WI38 (cell line): ENCODE data around the gene RPL27A.

Experiments used
- H3K4me3 ChIP-seq: 2 replicates; pipeline ENCODE4 v1.5.1; 2011; ENCODE audit warnings: low read depth, mild to moderate bottlenecking, control low read depth, low read length
- TF ChIP-seq, protein P1 (sequence below): IDR thresholded peaks from 2 replicates; pipeline ENCODE4 v1.5.1; 2012; ENCODE audit warnings: low read depth, mild to moderate bottlenecking, control low read depth, low read length

Gene RPL27A

GRCh38 chr11:8692417-8692816, 9.8 kb downstream of the RPL27A start:
- TF ChIP-seq, protein P1, sequence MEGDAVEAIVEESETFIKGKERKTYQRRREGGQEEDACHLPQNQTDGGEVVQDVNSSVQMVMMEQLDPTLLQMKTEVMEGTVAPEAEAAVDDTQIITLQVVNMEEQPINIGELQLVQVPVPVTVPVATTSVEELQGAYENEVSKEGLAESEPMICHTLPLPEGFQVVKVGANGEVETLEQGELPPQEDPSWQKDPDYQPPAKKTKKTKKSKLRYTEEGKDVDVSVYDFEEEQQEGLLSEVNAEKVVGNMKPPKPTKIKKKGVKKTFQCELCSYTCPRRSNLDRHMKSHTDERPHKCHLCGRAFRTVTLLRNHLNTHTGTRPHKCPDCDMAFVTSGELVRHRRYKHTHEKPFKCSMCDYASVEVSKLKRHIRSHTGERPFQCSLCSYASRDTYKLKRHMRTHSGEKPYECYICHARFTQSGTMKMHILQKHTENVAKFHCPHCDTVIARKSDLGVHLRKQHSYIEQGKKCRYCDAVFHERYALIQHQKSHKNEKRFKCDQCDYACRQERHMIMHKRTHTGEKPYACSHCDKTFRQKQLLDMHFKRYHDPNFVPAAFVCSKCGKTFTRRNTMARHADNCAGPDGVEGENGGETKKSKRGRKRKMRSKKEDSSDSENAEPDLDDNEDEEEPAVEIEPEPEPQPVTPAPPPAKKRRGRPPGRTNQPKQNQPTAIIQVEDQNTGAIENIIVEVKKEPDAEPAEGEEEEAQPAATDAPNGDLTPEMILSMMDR: no peak
- no peak overlapping the region for H3K4me3 ChIP-seq

DNA sequence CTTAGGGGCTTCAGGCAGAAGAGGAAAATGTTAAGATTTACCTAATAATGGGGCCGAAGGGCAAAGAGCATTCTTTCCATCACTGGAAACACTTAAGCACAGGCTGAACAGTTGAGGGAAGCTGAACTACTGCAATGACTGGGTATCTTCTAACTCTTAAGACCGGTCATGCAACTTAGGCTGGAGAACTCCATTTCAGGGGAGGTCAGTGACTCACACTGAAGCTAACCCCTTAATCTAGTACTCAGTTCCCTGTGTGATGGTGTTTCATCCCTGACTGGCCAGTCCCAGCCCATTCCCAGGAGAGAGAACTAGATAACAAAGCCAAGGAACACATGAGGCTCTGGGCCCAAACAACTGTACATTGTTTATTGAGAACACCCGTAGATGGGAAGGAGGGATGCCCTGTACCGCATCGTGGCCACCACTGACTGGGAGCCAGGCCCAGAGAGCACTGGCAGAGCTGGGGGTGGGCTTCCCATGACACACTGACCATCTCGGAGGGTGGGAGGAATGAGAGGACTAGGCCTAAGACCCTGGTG, 10.5 kb downstream of the RPL27A start:
- TF ChIP-seq, protein P1: no peak
- H3K4me3 ChIP-seq: no peak overlapping the region

DNA sequence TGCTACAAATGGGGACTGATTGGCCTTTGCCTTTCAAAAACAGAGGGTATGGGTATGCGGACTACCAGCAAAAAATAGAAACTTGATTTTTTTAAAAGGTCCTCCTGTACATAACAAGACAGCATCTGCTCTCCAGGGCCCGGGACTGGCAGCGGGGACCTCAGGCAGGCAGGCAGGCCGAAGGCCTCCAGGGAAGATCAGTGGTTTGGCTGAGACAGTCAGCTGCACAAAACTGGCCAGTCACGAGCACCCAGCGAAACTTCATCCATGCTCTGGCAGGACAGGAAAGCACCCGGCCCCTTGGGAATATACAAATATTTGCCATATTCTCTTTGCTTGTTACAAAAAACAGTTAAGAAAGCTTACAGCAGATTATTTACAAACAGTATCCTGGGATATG, 11.0 kb downstream of the RPL27A start:
- no peak overlapping the region for H3K4me3 ChIP-seq
- TF ChIP-seq, protein P1: no peak

GRCh38 chr11:8694137-8694536, 11.5 kb downstream of the RPL27A start:
- no peak overlapping the region for H3K4me3 ChIP-seq
- TF ChIP-seq, protein P1: no peak

GRCh38 chr11:8697054-8697453, 14.5 kb downstream of the RPL27A start:
- TF ChIP-seq, protein P1: no peak

GRCh38 chr11:8698379-8698851, 15.8 kb downstream of the RPL27A start:
- no peak overlapping the region for H3K4me3 ChIP-seq
- TF ChIP-seq, protein P1: no peak

More at GRCh38 chr11:8697054-8697453, 14.5 kb downstream of the RPL27A start:
- H3K4me3 ChIP-seq: no peak overlapping the region

DNA sequence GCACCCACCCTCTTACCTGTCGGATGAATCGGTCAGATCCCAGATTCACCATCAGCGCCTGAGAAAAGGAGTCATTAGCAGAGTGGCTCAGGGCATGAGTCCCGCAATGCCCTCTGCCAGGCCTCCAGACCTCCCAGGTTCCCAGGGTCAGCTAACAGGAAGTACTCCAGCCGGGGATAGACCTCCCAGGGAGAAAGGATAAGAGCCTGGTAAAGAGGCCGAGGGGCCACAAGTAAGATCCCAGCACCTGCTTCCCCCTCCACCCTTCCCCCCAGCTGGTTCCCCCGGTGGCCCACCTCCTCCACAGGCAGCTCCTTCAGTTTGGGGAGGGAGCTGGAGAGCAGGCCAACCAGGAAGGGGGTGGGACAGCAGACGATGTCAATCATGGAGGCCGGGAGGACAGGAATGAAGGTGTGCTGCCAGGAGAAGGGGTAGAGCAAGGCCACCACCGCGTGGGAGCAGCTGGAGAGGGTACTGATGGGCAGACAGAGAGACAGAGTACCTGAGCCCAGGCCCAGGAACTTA, 16.4 kb downstream of the RPL27A start:
- H3K4me3 ChIP-seq: no peak overlapping the region
- TF ChIP-seq, protein P1: no peak
